ENCODE data around the gene DTNBP1.

Gene DTNBP1

GRCh38 chr6:15643542-15643941 lies 19.3 kb downstream of the DTNBP1 start:
- H3K4me3 ChIP-seq (replicated peaks in 1 of 2; ENCODE audit: low read depth in 2 of 2, low read length in 2 of 2): no peak overlapping the region
- DNase-seq (ENCODE audit: low read depth in 2 of 2): no peak
- TF ChIP-seq CTCF (IDR thresholded peaks at IDR 0.05; ENCODE audit: low read depth, low read length): no peak

GRCh38 chr6:15642276-15642675 lies 20.6 kb downstream of the DTNBP1 start:
- no peak overlapping the region for H3K4me3 ChIP-seq (replicated peaks in 1 of 2; ENCODE audit: low read depth in 2 of 2, low read length in 2 of 2)
- TF ChIP-seq CTCF (IDR thresholded peaks at IDR 0.05; ENCODE audit: low read depth, low read length): peak; percentile 50
- DNase-seq (ENCODE audit: low read depth in 2 of 2): no peak

- no peak overlapping the region for H3K4me3 ChIP-seq (replicated peaks in 1 of 2; ENCODE audit: low read depth in 2 of 2, low read length in 2 of 2)
- TF ChIP-seq CTCF (IDR thresholded peaks at IDR 0.05; ENCODE audit: low read depth, low read length): no peak
- DNase-seq (ENCODE audit: low read depth in 2 of 2): no peak
These were observed 24.5 kb downstream of the DTNBP1 start for GRCh38 chr6:15638373-15638772.

GRCh38 chr6:15631432-15631831 lies 31.4 kb downstream of the DTNBP1 start:
- no peak for DNase-seq (ENCODE audit: low read depth in 2 of 2)
- TF ChIP-seq CTCF (IDR thresholded peaks at IDR 0.05; ENCODE audit: low read depth, low read length): no peak
- H3K4me3 ChIP-seq (replicated peaks in 1 of 2; ENCODE audit: low read depth in 2 of 2, low read length in 2 of 2): no peak overlapping the region

- no peak for TF ChIP-seq CTCF (IDR thresholded peaks at IDR 0.05; ENCODE audit: low read depth, low read length)
These were observed 32.6 kb downstream of the DTNBP1 start for GRCh38 chr6:15630202-15630601.

GRCh38 chr6:15629487-15629886 lies 33.3 kb downstream of the DTNBP1 start:
- DNase-seq (ENCODE audit: low read depth in 2 of 2): no peak
- TF ChIP-seq CTCF (IDR thresholded peaks at IDR 0.05; ENCODE audit: low read depth, low read length): no peak
- H3K4me3 ChIP-seq (replicated peaks in 1 of 2; ENCODE audit: low read depth in 2 of 2, low read length in 2 of 2): no peak overlapping the region

More at GRCh38 chr6:15630202-15630601, 32.6 kb downstream of the DTNBP1 start:
- DNase-seq (ENCODE audit: low read depth in 2 of 2): peak in 1 of 2 donors; percentile 24
- H3K4me3 ChIP-seq (replicated peaks in 1 of 2; ENCODE audit: low read depth in 2 of 2, low read length in 2 of 2): no peak overlapping the region

GRCh38 chr6:15628499-15629131 lies 34.2 kb downstream of the DTNBP1 start:
- TF ChIP-seq CTCF (IDR thresholded peaks at IDR 0.05; ENCODE audit: low read depth, low read length): no peak
- peak; percentile 67 to 72 for DNase-seq (ENCODE audit: low read depth in 2 of 2)
- no peak overlapping the region for H3K4me3 ChIP-seq (replicated peaks in 1 of 2; ENCODE audit: low read depth in 2 of 2, low read length in 2 of 2)
